ENCODE data around the gene DNAJA4.

DNAJA4 gene

GRCh38 chr15:78241017-78241416 is 23.3 kb upstream of the DNAJA4 start:
- no peak overlapping the region for H3K14ac ChIP-seq (ENCODE audit: low read length)
- no CpG with 5 or more reads among the region's 12 CpGs for WGBS, 2 donors (ENCODE audit: extremely low coverage in 2 of 2, insufficient read length in 2 of 2, insufficient replicate concordance in 1 of 2)
- H3K9ac ChIP-seq (ENCODE audit: low read depth, low read length, poor library complexity): no peak overlapping the region
- no peak overlapping the region for H3K23ac ChIP-seq (ENCODE audit: low read depth, low read length, poor library complexity)
- H3K4ac ChIP-seq (ENCODE audit: low read length): no peak overlapping the region
- no peak overlapping the region for H3K4me2 ChIP-seq (ENCODE audit: insufficient read depth, low read length, poor library complexity, severe bottlenecking)
- H2AFZ ChIP-seq (ENCODE audit: low read length): peak overlapping the region; percentile 91
- H3K27ac ChIP-seq (replicated peaks; ENCODE audit: low read length): no peak overlapping the region
- H2BK5ac ChIP-seq (ENCODE audit: low read length): no peak overlapping the region
- H4K8ac ChIP-seq (ENCODE audit: low read depth, low read length): no peak overlapping the region
- peak; percentile 67 for DNase-seq (ENCODE audit: low spot score)
- no peak overlapping the region for H4K91ac ChIP-seq (ENCODE audit: low read depth, low read length, poor library complexity)
- H3K4me3 ChIP-seq (ENCODE audit: low read length in 2 of 2): peak overlapping the region in 1 of 2 donors; percentile 32
- H3K4me1 ChIP-seq (ENCODE audit: control insufficient read depth in 2 of 2, insufficient read depth in 1 of 2, low read depth in 1 of 2, low read length in 2 of 2): peaks cover 3 to 5% of the 10 kb centered on the region in 2 donors
- H3K79me1 ChIP-seq (ENCODE audit: low read depth, low read length): no peaks in the 10 kb centered on the region
- H3K18ac ChIP-seq (ENCODE audit: low read length): peak overlapping the region; percentile 20
- H3K36me3 ChIP-seq (replicated peaks in 1 of 2; ENCODE audit: control insufficient read depth in 2 of 2, insufficient read depth in 2 of 2, low read length in 2 of 2): no peaks in the 10 kb centered on the region
- no peaks in the 10 kb centered on the region for H3K27me3 ChIP-seq (ENCODE audit: control insufficient read depth in 3 of 3, insufficient read depth in 3 of 3, low read depth in 1 of 3, low read length in 3 of 3)
- H2AK5ac ChIP-seq (ENCODE audit: low read depth, low read length): no peak overlapping the region
- H3K9me3 ChIP-seq (replicated peaks in 1 of 2; ENCODE audit: control insufficient read depth in 2 of 2, insufficient read depth in 1 of 2, low read depth in 1 of 2, low read length in 2 of 2): no peaks in the 10 kb centered on the region
- H2BK12ac ChIP-seq (ENCODE audit: low read length): no peak overlapping the region
- no peak overlapping the region for H2BK120ac ChIP-seq (ENCODE audit: low read depth, low read length)
- H2BK15ac ChIP-seq (ENCODE audit: low read length): no peak overlapping the region

- Histone ChIP-seq H3K36me3 (replicated peaks in 1 of 2; ENCODE audit: control insufficient read depth in 2 of 2, insufficient read depth in 2 of 2, low read length in 2 of 2) (no peaks in the 10 kb centered on the region), H3K4me2 (ENCODE audit: insufficient read depth, low read length, poor library complexity, severe bottlenecking) (no peak overlapping the region), H3K9ac (ENCODE audit: low read depth, low read length, poor library complexity) (no peak overlapping the region), H2BK15ac (ENCODE audit: low read length) (no peak overlapping the region), H3K4ac (ENCODE audit: low read length) (no peak overlapping the region), H4K8ac (ENCODE audit: low read depth, low read length) (no peak overlapping the region), H3K27me3 (ENCODE audit: control insufficient read depth in 3 of 3, insufficient read depth in 3 of 3, low read depth in 1 of 3, low read length in 3 of 3) (no peaks in the 10 kb centered on the region), H2AFZ (ENCODE audit: low read length) (no peak overlapping the region), H2BK5ac (ENCODE audit: low read length) (no peak overlapping the region), H2AK5ac (ENCODE audit: low read depth, low read length) (no peak overlapping the region), H3K14ac (ENCODE audit: low read length) (no peak overlapping the region), H3K79me1 (ENCODE audit: low read depth, low read length) (no peaks in the 10 kb centered on the region), H3K4me1 (ENCODE audit: control insufficient read depth in 2 of 2, insufficient read depth in 1 of 2, low read depth in 1 of 2, low read length in 2 of 2) (peaks cover 3 to 5% of the 10 kb centered on the region in 2 donors), H3K18ac (ENCODE audit: low read length) (no peak overlapping the region), H4K91ac (ENCODE audit: low read depth, low read length, poor library complexity) (no peak overlapping the region), H3K9me3 (replicated peaks in 1 of 2; ENCODE audit: control insufficient read depth in 2 of 2, insufficient read depth in 1 of 2, low read depth in 1 of 2, low read length in 2 of 2) (peaks cover 0 to 2% of the 10 kb centered on the region in 2 donors), H2BK120ac (ENCODE audit: low read depth, low read length) (no peak overlapping the region), H3K27ac (replicated peaks; ENCODE audit: low read length) (no peak overlapping the region), H3K4me3 (ENCODE audit: low read length in 2 of 2) (no peak overlapping the region), H2BK12ac (ENCODE audit: low read length) (no peak overlapping the region), H3K23ac (ENCODE audit: low read depth, low read length, poor library complexity) (no peak overlapping the region)
- peak; percentile 12 for DNase-seq (ENCODE audit: low spot score)
- no CpG with 5 or more reads among the region's 5 CpGs for WGBS, 2 donors (ENCODE audit: extremely low coverage in 2 of 2, insufficient read length in 2 of 2, insufficient replicate concordance in 1 of 2)
These were observed 22.2 kb upstream of the DNAJA4 start for GRCh38 chr15:78242128-78242527.

- WGBS, 2 donors (ENCODE audit: extremely low coverage in 2 of 2, insufficient read length in 2 of 2, insufficient replicate concordance in 1 of 2): no CpG with 5 or more reads among the region's 6 CpGs
- H2BK120ac ChIP-seq (ENCODE audit: low read depth, low read length): no peak overlapping the region
- H2AFZ ChIP-seq (ENCODE audit: low read length): peak overlapping the region; percentile 59
- H2AK5ac ChIP-seq (ENCODE audit: low read depth, low read length): no peak overlapping the region
- no peak overlapping the region for H4K91ac ChIP-seq (ENCODE audit: low read depth, low read length, poor library complexity)
- no peaks in the 10 kb centered on the region for H3K27me3 ChIP-seq (ENCODE audit: control insufficient read depth in 3 of 3, insufficient read depth in 3 of 3, low read depth in 1 of 3, low read length in 3 of 3)
- no peak for DNase-seq (ENCODE audit: low spot score)
- H3K36me3 ChIP-seq (replicated peaks in 1 of 2; ENCODE audit: control insufficient read depth in 2 of 2, insufficient read depth in 2 of 2, low read length in 2 of 2): no peaks in the 10 kb centered on the region
- H3K79me1 ChIP-seq (ENCODE audit: low read depth, low read length): no peaks in the 10 kb centered on the region
- no peak overlapping the region for H3K4me2 ChIP-seq (ENCODE audit: insufficient read depth, low read length, poor library complexity, severe bottlenecking)
- H4K8ac ChIP-seq (ENCODE audit: low read depth, low read length): no peak overlapping the region
- H2BK5ac ChIP-seq (ENCODE audit: low read length): no peak overlapping the region
- peaks cover 3 to 5% of the 10 kb centered on the region in 2 donors for H3K4me1 ChIP-seq (ENCODE audit: control insufficient read depth in 2 of 2, insufficient read depth in 1 of 2, low read depth in 1 of 2, low read length in 2 of 2)
- H2BK12ac ChIP-seq (ENCODE audit: low read length): no peak overlapping the region
- no peak overlapping the region for H2BK15ac ChIP-seq (ENCODE audit: low read length)
- no peak overlapping the region for H3K9ac ChIP-seq (ENCODE audit: low read depth, low read length, poor library complexity)
- H3K9me3 ChIP-seq (replicated peaks in 1 of 2; ENCODE audit: control insufficient read depth in 2 of 2, insufficient read depth in 1 of 2, low read depth in 1 of 2, low read length in 2 of 2): peaks cover 0 to 2% of the 10 kb centered on the region in 2 donors
- H3K23ac ChIP-seq (ENCODE audit: low read depth, low read length, poor library complexity): no peak overlapping the region
- no peak overlapping the region for H3K27ac ChIP-seq (replicated peaks; ENCODE audit: low read length)
- H3K18ac ChIP-seq (ENCODE audit: low read length): no peak overlapping the region
- H3K4ac ChIP-seq (ENCODE audit: low read length): no peak overlapping the region
- H3K4me3 ChIP-seq (ENCODE audit: low read length in 2 of 2): no peak overlapping the region
- no peak overlapping the region for H3K14ac ChIP-seq (ENCODE audit: low read length)
These were observed 21.3 kb upstream of the DNAJA4 start for GRCh38 chr15:78243058-78243457.

GRCh38 chr15:78243491-78243941 is 20.8 kb upstream of the DNAJA4 start:
- Histone ChIP-seq H3K4me2 (ENCODE audit: insufficient read depth, low read length, poor library complexity, severe bottlenecking) (no peak overlapping the region), H2BK15ac (ENCODE audit: low read length) (no peak overlapping the region), H3K23ac (ENCODE audit: low read depth, low read length, poor library complexity) (no peak overlapping the region), H2AFZ (ENCODE audit: low read length) (peak overlapping the region; percentile 59), H3K27ac (replicated peaks; ENCODE audit: low read length) (no peak overlapping the region), H3K18ac (ENCODE audit: low read length) (no peak overlapping the region), H3K79me1 (ENCODE audit: low read depth, low read length) (no peaks in the 10 kb centered on the region), H2BK120ac (ENCODE audit: low read depth, low read length) (no peak overlapping the region), H3K9me3 (replicated peaks in 1 of 2; ENCODE audit: control insufficient read depth in 2 of 2, insufficient read depth in 1 of 2, low read depth in 1 of 2, low read length in 2 of 2) (peaks cover 0 to 2% of the 10 kb centered on the region in 2 donors), H3K4me1 (ENCODE audit: control insufficient read depth in 2 of 2, insufficient read depth in 1 of 2, low read depth in 1 of 2, low read length in 2 of 2) (peaks cover 3 to 5% of the 10 kb centered on the region in 2 donors), H2BK5ac (ENCODE audit: low read length) (no peak overlapping the region), H3K4ac (ENCODE audit: low read length) (no peak overlapping the region), H3K9ac (ENCODE audit: low read depth, low read length, poor library complexity) (no peak overlapping the region), H4K91ac (ENCODE audit: low read depth, low read length, poor library complexity) (no peak overlapping the region), H3K36me3 (replicated peaks in 1 of 2; ENCODE audit: control insufficient read depth in 2 of 2, insufficient read depth in 2 of 2, low read length in 2 of 2) (no peaks in the 10 kb centered on the region), H3K4me3 (ENCODE audit: low read length in 2 of 2) (no peak overlapping the region), H3K14ac (ENCODE audit: low read length) (no peak overlapping the region), H4K8ac (ENCODE audit: low read depth, low read length) (no peak overlapping the region), H2AK5ac (ENCODE audit: low read depth, low read length) (no peak overlapping the region), H3K27me3 (ENCODE audit: control insufficient read depth in 3 of 3, insufficient read depth in 3 of 3, low read depth in 1 of 3, low read length in 3 of 3) (no peaks in the 10 kb centered on the region), H2BK12ac (ENCODE audit: low read length) (no peak overlapping the region)
- WGBS, 2 donors (ENCODE audit: extremely low coverage in 2 of 2, insufficient read length in 2 of 2, insufficient replicate concordance in 1 of 2): no CpG with 5 or more reads among the region's 6 CpGs
- DNase-seq (ENCODE audit: low spot score): no peak

Measured in neuronal stem cell (in vitro differentiated cells).